ENCODE data around the gene CCDC137. TPM values are rescaled to one million over a fixed set of nuclear protein-coding genes. Genes with fewer than 3 reads are reported as not detected.
A peak's percentile ranks its signal among the peaks of the same experiment; 100 is the strongest.

Gene CCDC137
- total and polyA plus RNA-seq, 2 of the 13 experiments (the other 11 are each of a cell fraction or from before 2014, with no cell fraction given): 14.6 to 39.1 TPM

GRCh38 chr17:81702934-81703746, 36.6 kb downstream of the CCDC137 start, which contains the start of gene MRPL12 (continued):
- TF ChIP-seq NR2F6 (IDR thresholded peaks at IDR 0.05): no peak
- peak; percentile 81 for TF ChIP-seq NR2F6 (CRISPR knock-in tag; IDR thresholded peaks at IDR 0.05)
- peak; percentile 94 for TF ChIP-seq ZFP36L1 (CRISPR knock-in tag; IDR thresholded peaks at IDR 0.05)
- peak; percentile 62; the same call in 1 of the 2 replicates for TF ChIP-seq XBP1 (CRISPR knock-in tag; IDR thresholded peaks at IDR 0.05)
- TF ChIP-seq GPBP1L1 (CRISPR knock-in tag; IDR thresholded peaks at IDR 0.05): no peak
- peak; percentile 70; the same call in 1 of the 2 replicates for TF ChIP-seq ZFP62 (CRISPR knock-in tag; IDR thresholded peaks at IDR 0.05)
- TF ChIP-seq TFAP4 (IDR thresholded peaks at IDR 0.05; ENCODE audit: borderline replicate concordance, low read depth): peak; percentile 29; the same call in 1 of the 2 replicates
- TF ChIP-seq, protein P1, sequence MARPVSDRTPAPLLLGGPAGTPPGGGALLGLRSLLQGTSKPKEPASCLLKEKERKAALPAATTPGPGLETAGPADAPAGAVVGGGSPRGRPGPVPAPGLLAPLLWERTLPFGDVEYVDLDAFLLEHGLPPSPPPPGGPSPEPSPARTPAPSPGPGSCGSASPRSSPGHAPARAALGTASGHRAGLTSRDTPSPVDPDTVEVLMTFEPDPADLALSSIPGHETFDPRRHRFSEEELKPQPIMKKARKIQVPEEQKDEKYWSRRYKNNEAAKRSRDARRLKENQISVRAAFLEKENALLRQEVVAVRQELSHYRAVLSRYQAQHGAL (CRISPR knock-in tag; IDR thresholded peaks at IDR 0.05; ENCODE audit: not compliant biosample characterization): peak; percentile 90
- no peak for TF ChIP-seq CBX2 (IDR thresholded peaks at IDR 0.05; ENCODE audit: low read depth, low read length)
- no peak for TF ChIP-seq CBX2 (CRISPR knock-in tag; IDR thresholded peaks at IDR 0.05; ENCODE audit: low read depth)
- peak; percentile 78; the same call in 1 of the 2 replicates for TF ChIP-seq FOXM1 (CRISPR knock-in tag; IDR thresholded peaks at IDR 0.05)
- TF ChIP-seq ARNT (IDR thresholded peaks at IDR 0.05): no peak
- TF ChIP-seq, protein P2, sequence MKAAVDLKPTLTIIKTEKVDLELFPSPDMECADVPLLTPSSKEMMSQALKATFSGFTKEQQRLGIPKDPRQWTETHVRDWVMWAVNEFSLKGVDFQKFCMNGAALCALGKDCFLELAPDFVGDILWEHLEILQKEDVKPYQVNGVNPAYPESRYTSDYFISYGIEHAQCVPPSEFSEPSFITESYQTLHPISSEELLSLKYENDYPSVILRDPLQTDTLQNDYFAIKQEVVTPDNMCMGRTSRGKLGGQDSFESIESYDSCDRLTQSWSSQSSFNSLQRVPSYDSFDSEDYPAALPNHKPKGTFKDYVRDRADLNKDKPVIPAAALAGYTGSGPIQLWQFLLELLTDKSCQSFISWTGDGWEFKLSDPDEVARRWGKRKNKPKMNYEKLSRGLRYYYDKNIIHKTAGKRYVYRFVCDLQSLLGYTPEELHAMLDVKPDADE (CRISPR knock-in tag; IDR thresholded peaks at IDR 0.05): no peak
- no peak; the same call in none of the 2 replicates for TF ChIP-seq PATZ1 (CRISPR knock-in tag; IDR thresholded peaks at IDR 0.05)
- TF ChIP-seq DPF2 (CRISPR knock-in tag; IDR thresholded peaks at IDR 0.05; ENCODE audit: borderline replicate concordance, low read depth): no peak
- TF ChIP-seq PTBP1 (IDR thresholded peaks at IDR 0.05; ENCODE audit: low read depth, low read length, poor library complexity, severe bottlenecking): no peak
- TF ChIP-seq NFYB (CRISPR knock-in tag; IDR thresholded peaks at IDR 0.05): peak; percentile 65; the same call in 1 of the 2 replicates
- peak; percentile 27; the same call in 1 of the 2 replicates for TF ChIP-seq ZNF770 (CRISPR knock-in tag; IDR thresholded peaks at IDR 0.05)
- TF ChIP-seq HOXA9 (CRISPR knock-in tag; IDR thresholded peaks at IDR 0.05; ENCODE audit: borderline replicate concordance): peak; percentile 99
- peak; percentile 97 for TF ChIP-seq ZNF747 (CRISPR knock-in tag; IDR thresholded peaks at IDR 0.05; ENCODE audit: borderline replicate concordance)
